HG03571 (cell line): Measurements from ENCODE around the gene PBX4.

Source experiments
- ATAC-seq: cut with Tn5 transposase; IDR thresholded peaks from one replicate; pipeline ENCODE4 v1.9.1; 2021; ENCODE audit not compliant: unreplicated experiment

PBX4 gene

GRCh38 chr19:19527674-19528625 is 90.5 kb downstream of the PBX4 start:
- ATAC-seq, result no peak

- no peak for ATAC-seq
Measured at GRCh38 chr19:19527371-19527656, 91.2 kb downstream of the PBX4 start.

- no peak for ATAC-seq
Measured at GRCh38 chr19:19526581-19527370, 91.7 kb downstream of the PBX4 start.

- ATAC-seq, result no peak
Measured at GRCh38 chr19:19525611-19526380, 92.7 kb downstream of the PBX4 start.

- ATAC-seq, result no peak
Measured at GRCh38 chr19:19524053-19524452, 94.4 kb downstream of the PBX4 start.

GRCh38 chr19:19523177-19523576 is 95.3 kb downstream of the PBX4 start:
- ATAC-seq, result no peak

GRCh38 chr19:19520989-19521388 is 97.5 kb downstream of the PBX4 start:
- no peak for ATAC-seq

GRCh38 chr19:19517235-19517619 is 101.3 kb downstream of the PBX4 start:
- ATAC-seq, result no peak

- ATAC-seq, result peak; percentile 82
Measured at GRCh38 chr19:19515642-19516519, 102.6 kb downstream of the PBX4 start, which contains the start of gene NDUFA13. TSS of gene NDUFA13 (plus strand) at chr19:19516225. CDS start at chr19:19516239, 14 bp downstream.

- no peak for ATAC-seq
Measured at GRCh38 chr19:19514881-19515641, 103.4 kb downstream of the PBX4 start, which contains the start of gene TSSK6. TSS of gene TSSK6 (minus strand) at chr19:19515548. CDS start at chr19:19515427, 121 bp downstream.

GRCh38 chr19:19514215-19514657 is 104.3 kb downstream of the PBX4 start:
- no peak for ATAC-seq

GRCh38 chr19:19513682-19514081 is 104.8 kb downstream of the PBX4 start:
- no peak for ATAC-seq
